Lower lobe of right lung (tissue), 2 donors: ENCODE data around the gene DUSP18. TPM values are rescaled to one million over a fixed set of nuclear protein-coding genes. Genes with fewer than 3 reads are reported as not detected.
"Not testable (repeated sequence)": the region's sequence is repeated elsewhere in the genome, so short reads cannot be mapped to it uniquely, and the experiment has no call there.

Experiments
- ATAC-seq, 2 donors: fragments of 200-7000 bp; cut with Tn5 transposase; one replicate each; pipeline ENCODE4 v1.9.1; 2020 to 2022; ENCODE audit warnings: mild to moderate bottlenecking in 2 of 2, moderate library complexity in 2 of 2
- DNase-seq: peaks from one replicate; pipeline ENCODE4 v3.0.0-alpha.2; 2020
- H3K27ac ChIP-seq: fragments of 200-600 bp; one replicate; pipeline ENCODE4 v1.8.0; 2022
- H3K27me3 ChIP-seq: fragments of 200-600 bp; one replicate; pipeline ENCODE4 v1.8.0; 2022; ENCODE audit warnings: low read depth
- H3K36me3 ChIP-seq: fragments of 200-600 bp; one replicate; pipeline ENCODE4 v1.8.0; 2022; ENCODE audit warnings: mild to moderate bottlenecking
- H3K4me1 ChIP-seq: fragments of 200-600 bp; one replicate; pipeline ENCODE4 v1.8.0; 2022
- H3K4me3 ChIP-seq: fragments of 200-600 bp; one replicate; pipeline ENCODE4 v1.8.0; 2022; ENCODE audit warnings: mild to moderate bottlenecking
- H3K9me3 ChIP-seq: fragments of 200-600 bp; one replicate; pipeline ENCODE4 v1.8.0; 2022
- intact Hi-C: fragments of 100-400 bp; cut with DNase I; formaldehyde crosslinking; loops from one replicate; pipeline ENCODE4 v1.11.0; 2022
- total RNA-seq: library from RNA; stranded (reverse); fragmentation: NEBNext Ultra II Directional; extraction: Animal tissue kit (Norgen Biotek cat#: 25700); gene quantifications from one replicate; pipeline ENCODE4 v1.2.1, GENCODE V29; 2021
- TF ChIP-seq, protein P1 (sequence below): fragments of 200-600 bp; IDR thresholded peaks from one replicate; pipeline ENCODE4 v1.8.0; 2022; ENCODE audit warnings: antibody characterized with exemption, mild to moderate bottlenecking
- donor health status: DM: no; HTN: yes; CAD: no; lungs with severe emphysema.

DUSP18 gene
- total RNA-seq, 1 donor from 2014 or later, result 21.5 TPM

GRCh38 chr22:30627471-30627870, 40.2 kb downstream of the DUSP18 start:
- Histone ChIP-seq H3K9me3 (no peaks in the 10 kb centered on the region), H3K27ac (no peak overlapping the region), H3K4me1 (no peaks in the 10 kb centered on the region), H3K4me3 (no peak overlapping the region), H3K27me3 (no peaks in the 10 kb centered on the region), H3K36me3 (peaks cover 5% of the 10 kb centered on the region)
- ATAC-seq, result no peak
- intact Hi-C loops, result no loop called here
- TF ChIP-seq, protein P1, sequence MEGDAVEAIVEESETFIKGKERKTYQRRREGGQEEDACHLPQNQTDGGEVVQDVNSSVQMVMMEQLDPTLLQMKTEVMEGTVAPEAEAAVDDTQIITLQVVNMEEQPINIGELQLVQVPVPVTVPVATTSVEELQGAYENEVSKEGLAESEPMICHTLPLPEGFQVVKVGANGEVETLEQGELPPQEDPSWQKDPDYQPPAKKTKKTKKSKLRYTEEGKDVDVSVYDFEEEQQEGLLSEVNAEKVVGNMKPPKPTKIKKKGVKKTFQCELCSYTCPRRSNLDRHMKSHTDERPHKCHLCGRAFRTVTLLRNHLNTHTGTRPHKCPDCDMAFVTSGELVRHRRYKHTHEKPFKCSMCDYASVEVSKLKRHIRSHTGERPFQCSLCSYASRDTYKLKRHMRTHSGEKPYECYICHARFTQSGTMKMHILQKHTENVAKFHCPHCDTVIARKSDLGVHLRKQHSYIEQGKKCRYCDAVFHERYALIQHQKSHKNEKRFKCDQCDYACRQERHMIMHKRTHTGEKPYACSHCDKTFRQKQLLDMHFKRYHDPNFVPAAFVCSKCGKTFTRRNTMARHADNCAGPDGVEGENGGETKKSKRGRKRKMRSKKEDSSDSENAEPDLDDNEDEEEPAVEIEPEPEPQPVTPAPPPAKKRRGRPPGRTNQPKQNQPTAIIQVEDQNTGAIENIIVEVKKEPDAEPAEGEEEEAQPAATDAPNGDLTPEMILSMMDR, result no peak
- no peak for DNase-seq

- intact Hi-C loops, result no loop called here
- ATAC-seq, result no peak
- TF ChIP-seq, protein P1, result no peak
- Histone ChIP-seq H3K27ac (no peak overlapping the region), H3K4me1 (no peaks in the 10 kb centered on the region), H3K36me3 (peaks cover 5% of the 10 kb centered on the region), H3K27me3 (no peaks in the 10 kb centered on the region), H3K9me3 (no peaks in the 10 kb centered on the region), H3K4me3 (no peak overlapping the region)
- no peak for DNase-seq
These were observed 41.3 kb downstream of the DUSP18 start for GRCh38 chr22:30626413-30626812.

DNA sequence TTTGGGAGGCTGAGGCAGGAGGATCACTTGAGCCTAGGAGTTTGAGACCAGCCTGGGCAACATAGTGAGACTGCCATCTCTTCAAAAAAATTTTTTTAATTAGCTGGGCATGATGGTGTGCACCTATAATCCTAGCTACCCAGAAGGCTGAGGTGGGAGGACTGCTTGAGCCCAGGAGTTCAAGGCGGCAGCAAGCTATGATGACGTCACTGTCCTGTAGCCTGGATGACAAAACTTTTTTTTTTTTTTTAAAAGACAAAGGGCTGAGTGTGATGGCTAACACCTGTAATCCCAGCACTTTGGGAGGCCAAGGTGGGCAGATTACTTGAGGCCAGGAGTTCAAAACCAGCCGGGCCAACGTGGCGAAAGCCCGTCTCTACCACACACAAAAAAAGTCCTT, 47.8 kb downstream of the DUSP18 start:
- H3K9me3 ChIP-seq, H3K27me3 ChIP-seq, H3K4me1 ChIP-seq, ATAC-seq, H3K4me3 ChIP-seq, H3K27ac ChIP-seq, intact Hi-C loops, DNase-seq: not testable (repeated sequence)
- H3K36me3 ChIP-seq, result peaks cover 37% of the 10 kb centered on the region

- H3K36me3 ChIP-seq, result peaks cover 45% of the 10 kb centered on the region
- no peaks in the 10 kb centered on the region for H3K27me3 ChIP-seq
- ATAC-seq, result no peak
- H3K4me3 ChIP-seq, result no peak overlapping the region
- TF ChIP-seq, protein P1, result no peak
- intact Hi-C loops, result no loop called here
- no peak for DNase-seq
- no peak overlapping the region for H3K27ac ChIP-seq
- H3K9me3 ChIP-seq, result no peaks in the 10 kb centered on the region
- H3K4me1 ChIP-seq, result no peaks in the 10 kb centered on the region
These were observed 49.9 kb downstream of the DUSP18 start for GRCh38 chr22:30617819-30618218.

DNA sequence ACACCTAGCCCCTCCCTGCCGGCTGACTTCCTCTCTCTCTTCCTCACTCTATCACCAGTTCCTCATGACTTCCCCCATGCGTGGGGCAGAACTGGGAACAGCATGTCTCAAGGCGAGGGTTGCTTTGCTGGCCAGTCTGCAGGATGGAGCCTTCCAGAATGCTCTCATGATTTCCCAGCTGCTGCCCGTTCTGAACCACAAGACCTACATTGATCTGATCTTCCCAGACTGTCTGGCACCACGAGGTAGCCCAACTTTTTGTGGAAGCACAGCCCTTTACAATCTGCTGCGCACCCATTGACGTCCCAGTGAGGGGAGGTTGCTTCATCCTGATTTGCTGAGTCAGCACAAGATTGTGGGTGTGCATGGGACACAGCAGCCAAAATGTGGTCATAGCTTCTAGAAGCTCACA, 52.1 kb downstream of the DUSP18 start:
- ATAC-seq (peak; percentile 56 to 62), DNase-seq (peak; percentile 56)
- intact Hi-C loops, result no loop called here
- Histone ChIP-seq H3K36me3 (peaks cover 66% of the 10 kb centered on the region), H3K4me3 (no peak overlapping the region), H3K4me1 (no peaks in the 10 kb centered on the region), H3K27me3 (no peaks in the 10 kb centered on the region), H3K9me3 (no peaks in the 10 kb centered on the region), H3K27ac (no peak overlapping the region)
- TF ChIP-seq, protein P1, result no peak

DNA sequence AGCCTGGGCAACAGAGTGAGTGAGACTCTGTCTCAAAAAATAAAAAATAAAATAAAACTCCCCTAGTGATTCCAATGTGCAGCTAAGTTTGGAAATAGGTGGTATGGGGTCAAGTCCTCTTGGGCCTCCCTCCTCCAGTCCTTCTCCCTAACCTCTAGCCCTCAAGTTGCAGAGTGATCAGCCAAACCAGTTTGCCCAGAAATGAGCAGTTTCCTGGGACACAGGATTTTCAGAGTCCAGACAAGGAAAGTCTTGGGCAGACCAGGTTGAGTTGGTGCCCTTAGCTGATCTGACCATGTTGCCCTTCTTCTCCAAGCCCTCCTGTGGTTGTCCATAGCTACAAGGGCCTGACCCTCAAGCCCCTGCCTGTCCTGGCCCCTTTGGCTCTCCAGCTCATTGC, 52.8 kb downstream of the DUSP18 start:
- Histone ChIP-seq H3K4me1 (peaks cover 2% of the 10 kb centered on the region), H3K9me3 (no peaks in the 10 kb centered on the region), H3K27me3 (no peaks in the 10 kb centered on the region), H3K36me3 (peaks cover 59% of the 10 kb centered on the region), H3K4me3 (no peak overlapping the region), H3K27ac (no peak overlapping the region)
- no peak for DNase-seq
- intact Hi-C loops, result no loop called here
- ATAC-seq, result no peak
- TF ChIP-seq, protein P1, result no peak
